ENCODE data around the gene ARMCX2. TPM values are rescaled to one million over a fixed set of nuclear protein-coding genes. Genes with fewer than 3 reads are reported as not detected.

The ARMCX2 gene
- 0.58 and 0.98 TPM in 2 replicates for total RNA-seq (2014; rRNA removed)
- percentile 29 among the genes with signal in this experiment for Bru-seq, nascent RNA
- BruChase-seq, experiment 1, labeled RNA remaining after a 6-hour chase: percentile 33 among the genes with signal in this experiment
- percentile 28 among the genes with signal in this experiment for BruChase-seq, experiment 2, labeled RNA remaining after a 2-hour chase
- long read RNA-seq: 0 reads

DNA sequence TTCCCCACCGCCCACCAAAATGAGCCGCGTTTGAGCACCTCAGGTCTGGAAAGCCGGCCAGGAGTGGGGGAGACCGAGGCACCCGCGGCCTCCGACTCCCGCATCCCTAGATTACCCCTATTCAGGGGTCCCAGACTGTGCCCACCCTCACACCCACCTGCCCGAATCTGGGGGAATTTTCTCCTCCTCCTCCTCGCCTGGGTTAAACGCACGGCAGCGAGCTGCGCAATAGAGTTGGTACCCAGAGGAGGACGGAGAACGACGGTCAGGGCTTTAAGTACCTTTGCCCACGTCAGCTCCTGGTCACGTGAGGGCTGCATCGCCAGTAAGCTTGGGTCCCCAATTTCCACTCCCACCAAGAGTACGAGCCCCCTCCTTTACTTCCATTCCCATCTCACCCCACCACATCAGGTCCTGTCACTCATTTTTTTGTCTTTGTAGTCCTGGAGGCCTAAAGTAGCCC is at the start of gene ARMCX2:
Gene ARMCX2 (minus strand): TSS at position 250 of the 463 bp plus-strand sequence. CDS start 2,262 bp downstream, outside the sequence.
- Histone ChIP-seq H3F3A (ENCODE audit: low read length, unreplicated experiment) (no peaks in the 10 kb centered on the region), H3K9me3 (ENCODE audit: low read length) (no peaks in the 10 kb centered on the region), H3K4me2 (ENCODE audit: low read length) (peak within 1 kb of the TSS; percentile 89), H3K9me2 (replicated peaks; ENCODE audit: low read length) (no peaks in the 10 kb centered on the region), H3K4me3 (ENCODE audit: low read length) (peak within 1 kb of the TSS; percentile 74), H4K20me1 (ENCODE audit: low read length) (no peaks in the 10 kb centered on the region), H3K4me1 (ENCODE audit: insufficient read depth, low read length) (no peaks in the 10 kb centered on the region), H3K36me3 (ENCODE audit: low read depth, low read length) (no peaks in the 10 kb centered on the region), H2AFZ (ENCODE audit: low read length) (peak within 1 kb of the TSS; percentile 81), H3K27ac (ENCODE audit: low read length) (no peak within 1 kb of the TSS), H3K9ac (ENCODE audit: low read length) (peak within 1 kb of the TSS; percentile 58), H3K79me2 (ENCODE audit: low read length) (no peaks in the 10 kb centered on the region), H3K27me3 (ENCODE audit: low read length) (peaks cover 12% of the 10 kb centered on the region)
- ChIA-PET CTCF (no interaction called here), POLR2A (ENCODE audit: unreplicated experiment) (no interaction called here)
- ATAC-seq: no peak
- DNase-seq: no peak
- BruUV-seq (replicated peaks): no TSS peak
- intact Hi-C loops (cut with micrococcal nuclease): no loop called here
- no peak for TF ChIP-seq EZH2 (IDR thresholded peaks at IDR 0.05; ENCODE audit: low read length, unreplicated experiment)
- no peak for TF ChIP-seq EZH2phosphoT487 (IDR thresholded peaks at IDR 0.05; ENCODE audit: borderline replicate concordance, low read length)
- no peak for TF ChIP-seq CTCF (conservative IDR thresholded peaks at IDR 0.05; ENCODE audit: low read depth, low read length)

DNA sequence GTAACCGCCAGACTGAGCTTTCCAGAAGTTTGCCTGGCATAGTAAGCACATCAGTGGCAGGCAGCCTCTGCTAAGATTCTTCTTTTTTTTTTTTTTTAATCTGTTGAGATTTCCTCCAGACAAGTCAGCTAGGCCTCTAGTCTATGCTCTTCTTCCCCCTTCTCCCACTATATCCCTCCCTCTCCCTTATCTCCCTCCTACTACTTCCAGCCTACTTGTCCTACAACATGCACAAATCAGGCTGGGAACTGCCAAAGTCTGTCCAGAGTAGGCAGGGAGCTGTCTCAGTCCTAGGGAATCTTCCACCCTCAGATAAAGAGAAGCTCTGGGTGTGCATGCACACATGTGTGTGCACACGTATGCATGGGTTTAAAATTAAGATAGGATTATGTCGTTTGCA is 49.7 kb upstream of the ARMCX2 start:
- no peaks in the 10 kb centered on the region for H3K36me3 ChIP-seq (ENCODE audit: low read depth, low read length)
- ATAC-seq: no peak
- no peaks in the 10 kb centered on the region for H3K4me1 ChIP-seq (ENCODE audit: insufficient read depth, low read length)
- H3K9me3 ChIP-seq (ENCODE audit: low read length): no peaks in the 10 kb centered on the region
- no TSS peak for BruUV-seq (replicated peaks)
- H2AFZ ChIP-seq (ENCODE audit: low read length): no peak overlapping the region
- intact Hi-C loops (cut with micrococcal nuclease): no loop called here
- H3K27ac ChIP-seq (ENCODE audit: low read length): no peak overlapping the region
- H3K4me2 ChIP-seq (ENCODE audit: low read length): no peak overlapping the region
- TF ChIP-seq CTCF (conservative IDR thresholded peaks at IDR 0.05; ENCODE audit: low read depth, low read length) (no peak), EZH2 (IDR thresholded peaks at IDR 0.05; ENCODE audit: low read length, unreplicated experiment) (no peak), EZH2phosphoT487 (IDR thresholded peaks at IDR 0.05; ENCODE audit: borderline replicate concordance, low read length) (no peak)
- no peaks in the 10 kb centered on the region for H3F3A ChIP-seq (ENCODE audit: low read length, unreplicated experiment)
- no peaks in the 10 kb centered on the region for H4K20me1 ChIP-seq (ENCODE audit: low read length)
- no peak overlapping the region for H3K9ac ChIP-seq (ENCODE audit: low read length)
- H3K4me3 ChIP-seq (ENCODE audit: low read length): no peak overlapping the region
- no peak for DNase-seq
- H3K27me3 ChIP-seq (ENCODE audit: low read length): no peaks in the 10 kb centered on the region
- ChIA-PET POLR2A (ENCODE audit: unreplicated experiment) (no interaction called here), CTCF (no interaction called here)
- H3K9me2 ChIP-seq (replicated peaks; ENCODE audit: low read length): no peaks in the 10 kb centered on the region
- no peaks in the 10 kb centered on the region for H3K79me2 ChIP-seq (ENCODE audit: low read length)

DNA sequence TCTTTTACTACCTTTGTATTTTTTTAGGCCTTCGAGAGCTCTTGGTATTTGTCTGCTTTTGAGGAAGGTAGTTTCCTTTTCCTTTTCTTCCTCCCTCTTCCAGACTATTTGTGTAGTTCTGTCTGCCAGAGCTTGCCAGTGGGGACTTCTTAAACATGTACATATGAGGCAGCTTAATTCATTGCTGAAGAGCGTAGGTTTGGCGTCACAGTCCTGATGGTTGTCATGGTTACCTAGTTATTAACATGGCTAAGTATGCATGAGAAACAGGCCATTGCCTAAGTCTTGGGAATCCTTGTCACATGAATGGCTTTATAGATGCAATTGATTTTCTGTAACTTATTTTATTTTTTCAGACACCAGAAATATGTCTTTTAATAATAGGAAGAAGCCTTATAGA is 48.5 kb upstream of the ARMCX2 start:
- BruUV-seq (replicated peaks): no TSS peak

More for the DNA sequence above, 48.5 kb upstream of the ARMCX2 start:
- Histone ChIP-seq H3K4me1 (ENCODE audit: insufficient read depth, low read length) (no peaks in the 10 kb centered on the region), H4K20me1 (ENCODE audit: low read length) (no peaks in the 10 kb centered on the region), H3K4me2 (ENCODE audit: low read length) (no peak overlapping the region), H3K9me3 (ENCODE audit: low read length) (no peaks in the 10 kb centered on the region), H3K79me2 (ENCODE audit: low read length) (no peaks in the 10 kb centered on the region), H3K9ac (ENCODE audit: low read length) (no peak overlapping the region), H3K27ac (ENCODE audit: low read length) (no peak overlapping the region), H3K4me3 (ENCODE audit: low read length) (no peak overlapping the region), H3K36me3 (ENCODE audit: low read depth, low read length) (no peaks in the 10 kb centered on the region), H3K27me3 (ENCODE audit: low read length) (no peaks in the 10 kb centered on the region), H3F3A (ENCODE audit: low read length, unreplicated experiment) (no peaks in the 10 kb centered on the region), H2AFZ (ENCODE audit: low read length) (no peak overlapping the region), H3K9me2 (replicated peaks; ENCODE audit: low read length) (no peaks in the 10 kb centered on the region)
- CTCF ChIA-PET: no interaction called here
- POLR2A ChIA-PET (ENCODE audit: unreplicated experiment): no interaction called here
- ATAC-seq: no peak
- no peak for TF ChIP-seq EZH2phosphoT487 (IDR thresholded peaks at IDR 0.05; ENCODE audit: borderline replicate concordance, low read length)
- TF ChIP-seq CTCF (conservative IDR thresholded peaks at IDR 0.05; ENCODE audit: low read depth, low read length): no peak
- TF ChIP-seq EZH2 (IDR thresholded peaks at IDR 0.05; ENCODE audit: low read length, unreplicated experiment): no peak
- intact Hi-C loops (cut with micrococcal nuclease): no loop called here
- DNase-seq: no peak
